HEK293T (cell line): ENCODE results near the gene SCN7A.

Experiments
- BHLHE40 ChIP-seq: fragments of 450-650 bp; IDR thresholded peaks from 2 replicates; pipeline ENCODE4 v1.6.1; 2016; ENCODE audit warnings: mild to moderate bottlenecking, moderate library complexity, borderline replicate concordance
- L3MBTL2 ChIP-seq: fragments of 450-650 bp; conservative IDR thresholded peaks from 2 replicates; pipeline ENCODE4 v1.6.1; 2016; ENCODE audit warnings: mild to moderate bottlenecking

- TF ChIP-seq L3MBTL2 (no peak), BHLHE40 (no peak)
Observed at GRCh38 chr2:166491461-166491860, 2.6 kb downstream of the SCN7A start.
